ENCODE measurements around the gene KAZN. TPM values are rescaled to one million over a fixed set of nuclear protein-coding genes. Genes with fewer than 3 reads are reported as not detected.

The KAZN gene
- total and polyA plus RNA-seq, 4 experiments from 2014 or later, result 0.08 to 0.47 TPM; not detected in 2

DNA sequence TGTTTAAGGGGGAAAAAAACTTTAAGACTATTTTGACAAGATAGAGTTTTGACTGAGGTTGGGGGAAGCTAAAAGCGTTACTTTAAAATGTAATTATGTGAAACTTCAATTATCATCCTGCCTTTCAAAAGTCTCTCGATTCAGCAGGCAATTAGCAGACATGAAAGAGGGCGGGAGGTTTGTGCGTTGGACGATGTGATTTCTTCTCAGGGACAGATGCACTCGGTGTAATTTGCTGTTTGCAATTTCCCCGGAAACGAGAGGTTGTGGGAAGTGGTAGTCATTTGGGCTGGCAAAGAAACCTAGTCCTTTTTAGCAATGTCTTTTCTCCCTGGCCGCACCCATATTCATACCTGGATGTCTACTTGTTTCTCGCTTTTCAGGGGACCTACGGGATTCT, 27.1 kb downstream of the KAZN start:
- H3K27ac ChIP-seq (ENCODE audit: low read depth, low read length), result no peak overlapping the region
- ChIA-PET POLR2A (ENCODE audit: partially characterized antibody) (no interaction called here), CTCF (ENCODE audit: partially characterized antibody) (no interaction called here)
- H3K9me3 ChIP-seq (ENCODE audit: control insufficient read depth in 1 of 2, low read length in 2 of 2), result no peaks in the 10 kb centered on the region
- Mint-ChIP-seq H3K36me3 (no peaks in the 10 kb centered on the region), H3K27me3 (no peaks in the 10 kb centered on the region), H3K4me1 (no peaks in the 10 kb centered on the region), H3K9me3 (peaks cover 0 to 5% (median 0%) of the 10 kb centered on the region in 8 donors), H3K27ac (no peak overlapping the region), H3K4me3 (no peak overlapping the region)
- no peak for DNase-seq
- H3K4me3 ChIP-seq (ENCODE audit: low read length in 2 of 2), result no peak overlapping the region
- no peaks in the 10 kb centered on the region for H3K27me3 ChIP-seq (ENCODE audit: insufficient read depth, low read length)
- no peaks in the 10 kb centered on the region for H3K4me1 ChIP-seq (ENCODE audit: insufficient read depth, low read length)
- intact Hi-C loops (cut with micrococcal nuclease), result no loop called here
- H3K36me3 ChIP-seq (ENCODE audit: insufficient read depth, low read length), result no peaks in the 10 kb centered on the region

DNA sequence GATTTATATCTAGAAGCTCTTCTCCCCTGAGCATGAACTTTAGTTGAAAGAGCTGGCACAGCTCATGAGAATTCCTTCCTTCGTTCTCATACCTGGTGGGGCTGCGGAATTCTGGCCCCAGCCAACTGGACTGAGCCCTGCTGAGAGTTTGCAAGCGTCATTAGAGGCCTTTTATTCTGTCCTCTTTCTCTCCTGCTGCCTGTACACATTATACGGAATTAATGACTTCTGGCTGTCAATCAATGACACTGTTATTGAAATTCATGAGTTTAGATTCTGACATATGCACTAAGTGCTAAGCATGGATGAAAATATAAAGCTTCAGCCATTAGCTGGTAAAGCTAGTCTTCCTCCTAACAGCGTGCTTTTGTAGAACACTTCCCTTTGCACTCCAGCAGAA, 27.5 kb downstream of the KAZN start:
- H3K27me3 Mint-ChIP-seq, result no peaks in the 10 kb centered on the region
- Histone ChIP-seq H3K27ac (ENCODE audit: low read depth, low read length) (no peak overlapping the region), H3K4me3 (ENCODE audit: low read length in 2 of 2) (no peak overlapping the region), H3K4me1 (ENCODE audit: insufficient read depth, low read length) (no peaks in the 10 kb centered on the region), H3K36me3 (ENCODE audit: insufficient read depth, low read length) (no peaks in the 10 kb centered on the region), H3K27me3 (ENCODE audit: insufficient read depth, low read length) (no peaks in the 10 kb centered on the region), H3K9me3 (ENCODE audit: control insufficient read depth in 1 of 2, low read length in 2 of 2) (no peaks in the 10 kb centered on the region)
- H3K4me3 Mint-ChIP-seq, result no peak overlapping the region
- intact Hi-C loops (cut with micrococcal nuclease), result no loop called here
- no peaks in the 10 kb centered on the region for H3K36me3 Mint-ChIP-seq
- peaks cover 0 to 5% (median 0%) of the 10 kb centered on the region in 8 donors for H3K9me3 Mint-ChIP-seq
- H3K4me1 Mint-ChIP-seq, result no peaks in the 10 kb centered on the region
- ChIA-PET CTCF (ENCODE audit: partially characterized antibody) (no interaction called here), POLR2A (ENCODE audit: partially characterized antibody) (no interaction called here)
- no peak overlapping the region for H3K27ac Mint-ChIP-seq
- DNase-seq, result no peak

DNA sequence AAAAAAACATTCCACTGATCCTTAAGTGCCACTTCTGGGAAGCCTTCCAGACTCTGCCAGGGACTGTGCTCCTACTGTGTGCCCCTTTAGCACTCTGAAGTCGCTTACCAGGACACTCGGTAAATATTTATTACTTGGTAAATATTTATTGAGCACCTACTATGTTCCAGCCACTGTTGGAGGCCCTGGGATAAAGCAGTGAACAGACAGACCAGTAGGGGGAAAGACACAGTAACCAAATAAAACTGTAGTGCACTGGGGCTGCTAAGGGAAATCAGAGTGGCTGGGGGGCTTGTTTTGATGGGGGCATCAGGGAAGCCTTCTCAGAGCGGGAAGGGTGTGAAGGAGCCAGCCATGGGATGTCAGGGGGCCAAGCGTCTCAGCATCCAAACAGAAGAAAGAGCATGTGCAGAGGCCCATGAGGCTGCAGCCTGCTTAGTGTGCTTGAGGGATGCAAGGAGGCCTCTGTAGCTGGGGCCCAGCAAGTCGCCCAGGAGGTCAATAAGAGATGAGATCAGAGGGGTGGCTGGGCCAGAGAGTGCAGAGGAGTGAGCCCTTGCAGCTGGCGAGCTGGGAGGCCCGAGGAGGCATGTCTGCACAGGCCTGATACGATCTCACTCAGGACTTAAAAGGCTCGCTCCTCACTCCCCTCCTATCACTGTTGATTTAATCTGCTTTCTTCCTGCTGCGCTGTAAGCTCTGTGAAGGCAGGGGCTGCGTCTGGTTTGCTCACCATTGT, 28.6 kb downstream of the KAZN start:
- Histone ChIP-seq H3K4me3 (ENCODE audit: low read length in 2 of 2) (no peak overlapping the region), H3K27ac (ENCODE audit: low read depth, low read length) (no peak overlapping the region), H3K4me1 (ENCODE audit: insufficient read depth, low read length) (no peaks in the 10 kb centered on the region), H3K9me3 (ENCODE audit: control insufficient read depth in 1 of 2, low read length in 2 of 2) (no peaks in the 10 kb centered on the region), H3K27me3 (ENCODE audit: insufficient read depth, low read length) (no peaks in the 10 kb centered on the region), H3K36me3 (ENCODE audit: insufficient read depth, low read length) (no peaks in the 10 kb centered on the region)
- Mint-ChIP-seq H3K36me3 (no peaks in the 10 kb centered on the region), H3K27ac (no peak overlapping the region), H3K27me3 (no peaks in the 10 kb centered on the region), H3K4me1 (no peaks in the 10 kb centered on the region), H3K9me3 (peaks cover 0 to under 1% (median 0%) of the 10 kb centered on the region in 8 donors), H3K4me3 (no peak overlapping the region)
- ChIA-PET POLR2A (ENCODE audit: partially characterized antibody) (no interaction called here), CTCF (ENCODE audit: partially characterized antibody) (no interaction called here)
- intact Hi-C loops (cut with micrococcal nuclease), result no loop called here
- no peak for DNase-seq

DNA sequence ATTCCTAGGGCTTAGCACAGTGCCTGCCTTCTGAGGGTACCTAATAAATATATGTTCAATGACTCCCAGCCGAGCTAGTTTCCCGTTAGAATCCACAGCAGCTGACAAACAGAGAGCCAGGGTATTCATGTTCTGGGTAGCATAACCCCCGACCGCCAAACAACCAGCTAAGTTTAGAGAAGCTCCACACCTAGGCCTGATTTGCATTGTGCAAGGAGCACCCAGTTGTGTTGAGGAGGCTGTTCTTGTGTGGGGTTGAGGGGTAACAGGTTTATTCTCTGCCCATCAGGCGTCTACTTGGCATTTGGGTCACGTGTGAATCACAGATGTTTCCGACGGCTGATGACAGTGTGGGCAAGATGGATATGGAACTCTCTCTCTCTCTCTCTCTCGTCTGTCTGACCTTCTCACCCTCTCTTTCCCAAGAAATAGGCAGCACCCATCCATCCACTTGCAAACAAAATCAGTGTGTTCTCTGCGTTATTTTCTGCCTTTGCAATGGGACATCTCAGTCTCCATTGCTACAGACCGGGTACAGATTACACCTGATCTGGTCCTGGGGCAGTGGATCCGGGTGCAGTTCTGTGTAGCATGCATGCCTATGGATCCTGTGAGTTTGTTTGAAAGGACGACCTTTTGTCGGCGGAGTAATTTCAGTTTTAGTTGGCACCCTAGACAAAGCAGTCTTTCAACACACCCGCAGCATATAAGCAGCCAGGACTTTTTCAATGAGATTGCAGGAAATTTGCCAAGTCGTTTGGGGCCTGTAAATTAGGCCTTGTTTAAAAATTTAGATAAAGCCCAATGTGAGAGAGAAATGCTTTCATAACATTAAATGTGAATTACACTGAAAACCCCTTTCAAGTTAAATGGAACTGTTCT, 29.4 kb downstream of the KAZN start:
- H3K4me1 Mint-ChIP-seq, result no peaks in the 10 kb centered on the region

DNA sequence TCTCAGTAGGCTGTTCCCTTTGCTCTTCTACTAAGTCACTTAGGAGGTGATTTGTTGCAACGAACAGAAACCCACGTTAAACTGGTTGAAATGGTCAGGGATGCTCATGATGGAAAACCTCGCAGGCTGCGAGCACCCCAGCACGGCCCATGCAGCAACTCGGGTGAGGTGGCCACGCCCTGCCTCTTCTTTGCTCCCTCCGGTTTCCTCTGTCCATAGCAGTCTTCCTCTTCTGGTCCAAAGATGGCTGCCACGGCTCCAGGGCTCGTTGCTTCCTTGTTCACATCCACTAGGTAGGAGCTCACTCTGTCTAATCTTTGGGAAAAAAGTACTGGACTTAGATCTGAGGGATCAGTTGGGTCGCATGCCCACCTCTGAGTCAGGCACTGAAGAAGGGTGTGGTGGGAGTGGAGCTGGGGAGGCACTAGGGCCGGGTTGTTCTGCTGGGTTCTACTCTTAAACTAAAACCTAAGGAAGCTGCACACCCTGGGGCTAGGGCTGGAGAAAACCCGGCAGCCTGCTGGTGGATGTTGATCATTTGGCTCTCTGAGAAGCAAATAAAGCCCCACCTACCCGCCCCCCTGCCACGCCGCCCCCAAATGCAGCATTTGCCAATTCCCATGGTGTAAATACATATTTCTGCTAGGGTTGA, 31.0 kb downstream of the KAZN start:
- Histone ChIP-seq H3K4me3 (ENCODE audit: low read length in 2 of 2) (no peak overlapping the region), H3K27me3 (ENCODE audit: insufficient read depth, low read length) (no peaks in the 10 kb centered on the region), H3K4me1 (ENCODE audit: insufficient read depth, low read length) (no peaks in the 10 kb centered on the region), H3K36me3 (ENCODE audit: insufficient read depth, low read length) (no peaks in the 10 kb centered on the region), H3K27ac (ENCODE audit: low read depth, low read length) (no peak overlapping the region), H3K9me3 (ENCODE audit: control insufficient read depth in 1 of 2, low read length in 2 of 2) (no peaks in the 10 kb centered on the region)
- CTCF ChIA-PET (ENCODE audit: partially characterized antibody), result no interaction called here
- H3K9me3 Mint-ChIP-seq, result no peaks in the 10 kb centered on the region
- H3K36me3 Mint-ChIP-seq, result no peaks in the 10 kb centered on the region
- DNase-seq, result no peak
- POLR2A ChIA-PET (ENCODE audit: partially characterized antibody), result no interaction called here
- no peak overlapping the region for H3K4me3 Mint-ChIP-seq
- no peaks in the 10 kb centered on the region for H3K4me1 Mint-ChIP-seq
- intact Hi-C loops (cut with micrococcal nuclease), result no loop called here
- no peaks in the 10 kb centered on the region for H3K27me3 Mint-ChIP-seq
- H3K27ac Mint-ChIP-seq, result no peak overlapping the region

More for the DNA sequence above, 29.4 kb downstream of the KAZN start:
- no peak overlapping the region for H3K27ac Mint-ChIP-seq
- no peak for DNase-seq
- Histone ChIP-seq H3K4me1 (ENCODE audit: insufficient read depth, low read length) (no peaks in the 10 kb centered on the region), H3K4me3 (ENCODE audit: low read length in 2 of 2) (no peak overlapping the region), H3K36me3 (ENCODE audit: insufficient read depth, low read length) (no peaks in the 10 kb centered on the region), H3K27ac (ENCODE audit: low read depth, low read length) (no peak overlapping the region), H3K27me3 (ENCODE audit: insufficient read depth, low read length) (no peaks in the 10 kb centered on the region), H3K9me3 (ENCODE audit: control insufficient read depth in 1 of 2, low read length in 2 of 2) (no peaks in the 10 kb centered on the region)
- no peak overlapping the region for H3K4me3 Mint-ChIP-seq
- H3K9me3 Mint-ChIP-seq, result no peaks in the 10 kb centered on the region
- CTCF ChIA-PET (ENCODE audit: partially characterized antibody), result no interaction called here
- no peaks in the 10 kb centered on the region for H3K36me3 Mint-ChIP-seq
- intact Hi-C loops (cut with micrococcal nuclease), result no loop called here
- no peaks in the 10 kb centered on the region for H3K27me3 Mint-ChIP-seq
- POLR2A ChIA-PET (ENCODE audit: partially characterized antibody), result no interaction called here

DNA sequence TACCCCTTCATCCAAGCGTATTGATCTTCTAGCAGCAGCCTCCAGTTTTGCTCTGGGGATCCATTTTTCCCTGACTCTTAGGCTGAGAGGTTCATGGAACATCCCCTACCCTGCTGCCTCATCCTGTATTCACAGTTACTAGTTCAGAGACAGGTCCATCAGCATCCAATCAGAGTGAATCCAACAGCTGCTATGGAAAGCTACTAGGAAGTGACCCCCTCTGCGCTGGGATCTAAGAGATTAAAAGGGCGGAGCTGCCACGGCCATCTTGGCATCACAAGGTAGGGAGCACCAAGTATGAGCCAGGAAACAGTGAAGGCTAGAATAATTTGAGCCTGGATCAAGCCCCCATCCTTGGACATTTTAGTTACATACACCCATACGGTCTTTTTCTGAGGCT, 32.5 kb downstream of the KAZN start:
- Mint-ChIP-seq H3K36me3 (no peaks in the 10 kb centered on the region), H3K27ac (no peak overlapping the region), H3K4me1 (no peaks in the 10 kb centered on the region), H3K4me3 (no peak overlapping the region), H3K9me3 (no peaks in the 10 kb centered on the region), H3K27me3 (no peaks in the 10 kb centered on the region)
- DNase-seq, result no peak
- H3K27ac ChIP-seq (ENCODE audit: low read depth, low read length), result no peak overlapping the region
- H3K27me3 ChIP-seq (ENCODE audit: insufficient read depth, low read length), result no peaks in the 10 kb centered on the region
- H3K4me3 ChIP-seq (ENCODE audit: low read length in 2 of 2), result no peak overlapping the region
- no peaks in the 10 kb centered on the region for H3K9me3 ChIP-seq (ENCODE audit: control insufficient read depth in 1 of 2, low read length in 2 of 2)
- no peaks in the 10 kb centered on the region for H3K4me1 ChIP-seq (ENCODE audit: insufficient read depth, low read length)
- POLR2A ChIA-PET (ENCODE audit: partially characterized antibody), result no interaction called here
- no peaks in the 10 kb centered on the region for H3K36me3 ChIP-seq (ENCODE audit: insufficient read depth, low read length)
- intact Hi-C loops (cut with micrococcal nuclease), result no loop called here
- CTCF ChIA-PET (ENCODE audit: partially characterized antibody), result no interaction called here

DNA sequence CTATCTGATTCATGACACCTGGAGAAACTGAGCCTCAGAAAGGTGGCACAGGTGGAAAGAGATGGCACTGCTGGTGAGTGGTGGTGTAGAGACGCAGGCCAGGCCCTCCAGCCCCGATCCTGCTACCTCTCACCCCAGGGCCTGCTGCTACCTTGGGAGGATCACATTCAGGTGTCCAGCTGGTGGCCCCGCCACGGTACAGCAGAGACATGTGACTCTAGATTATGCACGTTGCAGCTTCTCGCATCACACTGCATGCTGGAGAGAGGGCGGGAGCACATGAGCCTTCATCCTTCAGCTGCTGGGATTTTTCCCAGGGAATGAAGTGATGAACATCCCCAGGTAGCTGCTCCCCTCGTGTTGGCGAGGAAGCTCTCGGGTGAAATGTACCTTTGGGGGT, 32.9 kb downstream of the KAZN start:
- ChIA-PET CTCF (ENCODE audit: partially characterized antibody) (no interaction called here), POLR2A (ENCODE audit: partially characterized antibody) (no interaction called here)
- H3K27me3 ChIP-seq (ENCODE audit: insufficient read depth, low read length), result no peaks in the 10 kb centered on the region
- no peaks in the 10 kb centered on the region for H3K9me3 Mint-ChIP-seq
- H3K36me3 ChIP-seq (ENCODE audit: insufficient read depth, low read length), result no peaks in the 10 kb centered on the region
- H3K9me3 ChIP-seq (ENCODE audit: control insufficient read depth in 1 of 2, low read length in 2 of 2), result no peaks in the 10 kb centered on the region
- H3K27ac ChIP-seq (ENCODE audit: low read depth, low read length), result no peak overlapping the region
- H3K4me3 ChIP-seq (ENCODE audit: low read length in 2 of 2), result no peak overlapping the region
- no peak overlapping the region for H3K27ac Mint-ChIP-seq
- DNase-seq, result no peak
- no peak overlapping the region for H3K4me3 Mint-ChIP-seq
- no peaks in the 10 kb centered on the region for H3K4me1 ChIP-seq (ENCODE audit: insufficient read depth, low read length)
- H3K36me3 Mint-ChIP-seq, result no peaks in the 10 kb centered on the region
- H3K4me1 Mint-ChIP-seq, result no peaks in the 10 kb centered on the region
- intact Hi-C loops (cut with micrococcal nuclease), result no loop called here
- H3K27me3 Mint-ChIP-seq, result no peaks in the 10 kb centered on the region
